ENCODE measurements around the gene TET2.
A peak's percentile ranks its signal among the peaks of the same experiment; 100 is the strongest.
"Not testable (repeated sequence)": the region's sequence is repeated elsewhere in the genome, so short reads cannot be mapped to it uniquely, and the experiment has no call there.

TET2 gene

GRCh38 chr4:105241451-105241850 is 94.8 kb downstream of the TET2 start:
- DNase-seq: no peak

- no peak for DNase-seq
Observed at GRCh38 chr4:105243446-105243845, 96.8 kb downstream of the TET2 start.

- DNase-seq: no peak
Observed at GRCh38 chr4:105246712-105247111, 100.0 kb downstream of the TET2 start.

GRCh38 chr4:105248613-105249012 is 101.9 kb downstream of the TET2 start:
- no peak for DNase-seq

GRCh38 chr4:105257817-105258495 is 111.3 kb downstream of the TET2 start:
- no peak for DNase-seq

GRCh38 chr4:105265689-105266088 is 119.0 kb downstream of the TET2 start:
- no peak for DNase-seq

- no peak for DNase-seq
Observed at GRCh38 chr4:105267280-105267679, 120.6 kb downstream of the TET2 start.

- DNase-seq: no peak
Observed at GRCh38 chr4:105272002-105272401, 125.3 kb downstream of the TET2 start.

GRCh38 chr4:105273230-105273629 is 126.6 kb downstream of the TET2 start:
- no peak for DNase-seq

GRCh38 chr4:105274090-105274489 is 127.4 kb downstream of the TET2 start:
- DNase-seq: no peak

- no peak for DNase-seq
Observed at GRCh38 chr4:105274504-105274903, 127.8 kb downstream of the TET2 start.

- DNase-seq: no peak
Observed at GRCh38 chr4:105276361-105277104, 129.9 kb downstream of the TET2 start.

GRCh38 chr4:105277702-105278101 is 131.0 kb downstream of the TET2 start:
- peak; percentile 5 for DNase-seq

- no peak for DNase-seq
Observed at GRCh38 chr4:105279314-105279713, 132.6 kb downstream of the TET2 start.

GRCh38 chr4:105280338-105281123 is 133.9 kb downstream of the TET2 start:
- no peak for DNase-seq

- DNase-seq: no peak
Observed at GRCh38 chr4:105281124-105281415, 134.4 kb downstream of the TET2 start.

- DNase-seq: no peak
Observed at GRCh38 chr4:105282489-105282888, 135.8 kb downstream of the TET2 start.

GRCh38 chr4:105283501-105283900 is 136.8 kb downstream of the TET2 start:
- no peak for DNase-seq

GRCh38 chr4:105288121-105288520 is 141.4 kb downstream of the TET2 start:
- no peak for DNase-seq

GRCh38 chr4:105291925-105292324 is 145.2 kb downstream of the TET2 start:
- DNase-seq: no peak

- DNase-seq: no peak
Observed at GRCh38 chr4:105293360-105293759, 146.7 kb downstream of the TET2 start.

- no peak for DNase-seq
Observed at GRCh38 chr4:105296672-105297071, 150.0 kb downstream of the TET2 start.

GRCh38 chr4:105299027-105299426 is 152.4 kb downstream of the TET2 start:
- DNase-seq: not testable (repeated sequence)

- DNase-seq: no peak
Observed at GRCh38 chr4:105304085-105304484, 157.4 kb downstream of the TET2 start.

Data from NCI-H2081 treated with DMSO at 0.1 percent for 48 hours (cell line).